Activated T-cell treated with anti-CD3 and anti-CD28 coated beads, Interleukin-2, amount 50 U/mL, for 1 hour (primary cell): ENCODE measurements around the gene MGAT4A.
"Not testable (repeated sequence)": the region's sequence is repeated elsewhere in the genome, so short reads cannot be mapped to it uniquely, and the experiment has no call there.

Experiments
- DNase-seq: peaks from one replicate; pipeline ENCODE4 v3.0.0-alpha.2; 2020

The MGAT4A gene

DNA sequence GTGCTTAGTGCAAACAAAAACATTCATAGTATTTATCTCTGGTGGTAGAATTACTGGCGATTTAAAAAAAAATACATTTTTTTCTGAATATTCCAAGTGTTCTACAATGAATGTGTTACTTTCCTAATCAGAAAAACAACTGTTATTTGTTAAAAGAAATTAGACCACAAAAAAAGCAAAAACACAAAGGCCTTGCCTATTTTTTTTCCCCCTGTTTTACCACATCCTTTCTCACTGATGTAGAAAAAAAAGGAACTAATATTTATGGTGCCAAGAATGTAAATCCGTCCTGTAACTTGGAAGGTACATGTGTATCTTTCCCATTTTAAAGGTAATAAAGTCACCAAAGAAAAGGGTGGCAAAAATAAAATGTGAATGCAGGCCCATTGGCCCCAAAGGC is 28.4 kb upstream of the MGAT4A start:
- DNase-seq: no peak

GRCh38 chr2:98757904-98758421 is 27.0 kb upstream of the MGAT4A start:
- peak; percentile 63 for DNase-seq

GRCh38 chr2:98753801-98754200 is 22.9 kb upstream of the MGAT4A start:
- no peak for DNase-seq

GRCh38 chr2:98752711-98753110 is 21.8 kb upstream of the MGAT4A start:
- DNase-seq: not testable (repeated sequence)

DNA sequence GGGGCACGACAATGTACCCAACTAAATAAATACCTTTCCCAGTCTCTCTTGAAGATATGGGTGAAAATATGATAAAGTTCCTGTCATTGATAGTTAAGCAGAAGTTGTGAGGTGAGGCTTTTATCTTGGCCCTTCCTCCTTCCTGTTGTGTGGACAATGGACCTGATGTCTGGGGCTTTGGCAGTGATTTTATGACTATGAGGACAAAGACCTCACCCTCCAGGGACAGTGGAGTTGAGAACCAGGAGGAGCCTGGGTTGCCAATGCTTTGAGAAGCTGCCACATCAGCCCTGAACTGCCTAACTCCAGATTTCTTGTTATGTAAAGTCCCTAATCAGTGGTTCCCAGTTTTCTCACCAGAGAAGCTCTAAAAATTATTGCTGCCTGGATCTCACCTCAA is 20.8 kb upstream of the MGAT4A start:
- DNase-seq: no peak

DNA sequence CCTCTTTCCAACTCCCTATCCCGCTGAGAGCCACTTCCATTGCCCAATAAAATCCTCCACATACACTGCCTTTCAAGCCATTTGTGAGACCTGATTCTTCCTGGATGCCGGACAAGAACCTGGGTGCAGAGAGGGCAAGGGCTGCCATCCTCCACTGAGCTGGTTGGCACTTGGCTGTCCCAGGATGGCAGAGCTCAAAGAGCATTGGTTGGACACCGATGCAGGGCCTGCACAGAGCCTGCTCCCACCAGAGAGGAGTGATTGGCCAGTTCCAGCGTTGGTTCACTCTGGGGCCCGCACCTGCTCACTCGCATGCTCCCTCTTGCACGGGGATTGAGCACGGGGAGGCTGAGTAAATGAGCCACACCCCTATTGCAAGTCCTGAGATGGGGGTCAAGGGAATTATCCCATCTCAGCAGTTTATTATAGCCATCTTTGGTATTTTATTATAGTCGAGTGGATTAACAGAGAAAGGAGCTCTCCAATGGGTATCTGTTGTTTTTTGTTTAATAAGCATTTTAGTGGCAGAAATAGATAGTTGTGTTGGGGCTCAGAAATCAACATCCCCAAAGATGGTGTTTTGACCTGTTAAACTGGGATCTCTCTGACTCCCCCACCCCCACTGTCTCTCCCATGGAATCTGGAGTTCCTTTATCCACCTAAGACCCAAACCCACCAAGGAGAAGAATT is 19.8 kb upstream of the MGAT4A start:
- no peak for DNase-seq

- DNase-seq: no peak
Observed at GRCh38 chr2:98749066-98749450, 18.1 kb upstream of the MGAT4A start.

- DNase-seq: no peak
Observed at GRCh38 chr2:98748292-98749065, 17.5 kb upstream of the MGAT4A start.

- DNase-seq: no peak
Observed at GRCh38 chr2:98747888-98748287, 17.0 kb upstream of the MGAT4A start.

DNA sequence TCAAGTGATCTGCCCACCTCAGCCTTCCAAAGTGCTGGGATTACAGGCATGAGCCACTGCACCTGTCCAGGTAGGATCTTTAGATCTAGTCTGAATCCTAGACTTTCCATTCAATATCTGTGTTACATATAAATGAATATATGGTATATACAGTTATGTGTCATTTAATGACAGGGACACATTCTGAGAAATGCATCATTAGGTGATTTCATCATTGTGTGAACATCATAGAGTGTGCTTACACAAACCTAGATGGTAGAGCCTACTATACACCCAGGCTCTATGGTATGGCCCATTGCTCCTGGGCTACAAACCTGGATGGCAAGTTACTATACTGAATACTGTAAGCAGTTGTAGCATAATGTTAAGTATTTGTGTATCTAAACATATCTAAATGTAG is 15.5 kb upstream of the MGAT4A start:
- DNase-seq: no peak

DNA sequence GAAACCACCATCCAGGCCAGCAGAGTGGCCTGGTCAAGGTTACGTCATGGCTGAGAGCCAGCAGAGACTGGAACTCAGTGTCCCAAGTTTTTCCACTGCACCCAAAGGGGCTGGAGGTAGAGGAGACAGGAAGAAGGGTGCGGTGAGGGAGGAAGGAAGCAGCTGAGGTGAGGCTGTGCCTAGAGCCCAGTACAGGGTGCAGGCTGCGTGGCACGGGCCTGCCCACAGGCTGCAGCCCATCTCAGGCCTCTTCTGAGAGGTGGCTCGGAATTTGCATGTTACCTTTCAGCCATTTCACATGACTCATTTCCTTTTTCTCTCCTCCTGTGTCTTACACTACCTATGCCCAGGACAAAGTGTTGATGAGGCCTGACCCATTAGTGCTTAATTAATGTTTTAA is 13.7 kb upstream of the MGAT4A start:
- no peak for DNase-seq

DNA sequence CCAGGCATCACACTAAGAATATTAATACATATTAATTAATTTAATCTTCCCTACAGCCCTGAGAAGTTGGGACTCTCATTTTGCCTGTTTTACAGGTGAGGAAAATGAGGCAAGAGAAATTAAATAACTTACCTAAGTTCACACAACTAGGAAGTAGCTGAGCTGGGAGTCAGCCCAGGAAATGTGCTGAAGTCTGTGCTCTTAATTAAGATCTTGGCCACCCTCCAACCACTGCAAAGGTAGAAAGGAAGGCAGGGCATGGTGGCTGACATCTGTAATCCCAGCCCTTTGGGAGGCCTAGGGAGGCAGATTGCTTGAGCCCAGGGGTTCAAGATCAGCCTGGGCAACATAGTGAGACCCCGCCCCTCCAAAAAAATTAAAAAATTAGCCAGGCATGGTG is 12.9 kb upstream of the MGAT4A start:
- DNase-seq: no peak

- DNase-seq: no peak
Observed at GRCh38 chr2:98739020-98739419, 8.1 kb upstream of the MGAT4A start.

- DNase-seq: no peak
Observed at GRCh38 chr2:98738304-98738703, 7.4 kb upstream of the MGAT4A start.

DNA sequence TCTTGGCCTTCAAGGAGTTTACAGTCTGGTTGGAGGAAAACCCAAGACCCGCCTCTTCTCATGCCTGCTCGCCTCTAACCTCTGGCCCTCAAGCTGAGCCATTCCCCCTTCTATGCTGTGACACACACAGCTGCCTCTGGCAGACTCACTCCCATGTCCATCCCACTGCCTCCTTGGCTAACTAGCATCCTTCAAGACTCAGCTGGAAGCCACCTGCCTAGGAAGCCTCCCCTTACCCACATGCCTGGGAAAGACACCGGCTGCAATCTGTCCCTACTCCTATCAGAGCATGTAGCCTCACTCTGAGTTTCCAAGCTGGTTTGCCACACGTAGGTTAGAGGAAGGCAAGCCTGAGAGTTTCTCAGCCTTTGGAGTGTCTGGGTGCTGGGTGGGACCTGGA is 6.9 kb upstream of the MGAT4A start:
- no peak for DNase-seq

DNA sequence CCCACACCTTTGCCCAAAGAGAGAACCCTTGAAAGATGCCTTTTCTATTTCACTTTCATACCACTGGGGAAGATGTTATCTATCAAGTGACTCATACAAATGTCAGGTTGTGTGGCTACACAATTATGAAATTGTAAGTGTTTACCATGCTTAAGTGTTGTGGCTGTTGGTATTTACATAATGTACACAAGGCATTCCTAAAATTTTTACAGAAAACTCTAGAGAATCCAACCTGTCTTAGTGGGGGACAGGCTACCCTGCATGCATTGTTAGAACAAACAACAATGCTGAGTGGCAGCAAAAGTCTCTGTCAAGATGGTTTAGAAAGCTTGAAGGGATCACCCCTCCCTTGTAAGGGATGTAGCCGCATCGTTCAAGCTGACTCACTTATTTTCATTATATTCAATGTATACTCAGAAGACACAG is 5.5 kb upstream of the MGAT4A start:
- DNase-seq: no peak

GRCh38 chr2:98734823-98735260 is 3.9 kb upstream of the MGAT4A start:
- no peak for DNase-seq

DNA sequence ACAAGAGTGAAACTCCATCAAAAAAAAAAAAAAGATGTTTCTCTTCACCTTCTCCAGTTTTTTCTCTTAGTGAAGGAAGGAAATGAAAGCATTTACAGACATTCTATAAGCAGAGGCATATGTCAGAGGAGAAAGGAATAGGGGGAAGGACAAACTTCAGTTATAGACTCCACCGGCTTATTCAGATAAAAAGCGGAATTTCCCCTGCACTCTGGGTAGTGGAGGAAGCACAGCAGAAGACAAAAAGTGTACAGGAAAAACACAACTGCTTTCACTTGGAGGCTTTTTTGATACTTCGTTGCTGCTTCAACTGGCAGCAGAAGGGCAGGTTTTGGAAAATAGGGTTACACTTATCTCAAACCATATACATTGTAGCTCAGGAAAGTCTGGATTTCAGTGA is 3.2 kb upstream of the MGAT4A start:
- DNase-seq: no peak

DNA sequence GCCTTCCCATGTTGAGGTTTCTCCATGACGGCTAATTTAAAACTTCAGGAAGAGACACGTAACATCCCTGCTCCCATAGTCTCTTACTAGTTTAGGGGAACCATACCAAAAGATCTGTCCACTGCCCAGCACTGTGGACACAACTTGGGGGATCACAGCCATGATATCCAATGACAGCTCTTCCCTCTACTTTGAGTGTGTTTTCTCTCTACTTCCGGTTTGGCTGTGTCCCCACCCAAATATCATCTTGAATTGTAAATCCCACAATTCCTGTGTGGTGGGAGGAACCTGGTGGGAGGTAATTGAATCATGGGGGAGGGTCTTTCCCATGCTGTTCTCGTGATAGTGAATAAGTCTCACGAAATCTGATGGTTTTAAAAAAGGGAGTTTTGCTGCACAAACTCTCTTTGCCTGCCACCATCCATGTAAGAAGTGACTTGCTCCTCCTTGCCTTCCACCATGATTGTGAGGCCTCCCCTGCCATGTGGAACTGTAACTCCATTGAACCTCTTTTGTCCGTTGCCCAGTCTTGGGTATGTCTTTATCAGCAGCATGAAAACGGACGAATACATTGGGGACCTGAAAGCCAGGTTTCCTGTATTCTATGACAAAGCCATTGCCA is 1.6 kb upstream of the MGAT4A start:
- DNase-seq: no peak

- no peak for DNase-seq
Observed at GRCh38 chr2:98731894-98732349, 990 bp upstream of the MGAT4A start.

- DNase-seq: no peak
Observed at GRCh38 chr2:98730707-98731040, 258 bp downstream of the MGAT4A start.

DNA sequence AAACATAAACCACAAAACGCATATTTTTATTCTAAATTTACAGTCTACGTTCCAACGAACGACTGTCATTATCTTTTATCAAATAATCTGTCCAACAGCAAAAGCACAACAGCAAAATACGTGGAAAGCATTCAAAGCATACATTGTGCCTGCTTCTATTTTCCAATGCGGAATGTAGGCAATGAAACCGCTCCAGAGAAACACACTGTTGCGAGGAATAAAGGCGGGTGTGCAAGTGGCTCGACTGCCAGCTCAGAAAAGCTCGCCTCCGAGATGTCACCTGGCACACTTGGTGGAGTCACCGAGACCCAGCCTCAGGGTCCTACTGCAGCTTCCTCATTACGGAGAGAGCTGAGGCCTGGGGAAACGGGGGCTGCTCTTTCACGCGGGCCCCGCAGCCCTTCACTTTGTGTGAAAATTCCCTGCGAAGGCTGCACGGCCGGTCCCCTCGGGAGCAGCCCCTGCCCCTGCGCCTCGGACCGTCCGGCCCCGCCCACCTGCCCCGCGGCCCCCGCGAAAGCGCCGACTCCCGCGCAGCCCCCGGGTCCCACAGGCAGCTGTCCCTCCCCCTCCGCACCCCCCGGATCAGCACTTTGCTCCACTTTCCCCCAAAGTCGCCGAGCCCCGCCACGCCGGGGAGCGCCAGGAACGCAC is 752 bp downstream of the MGAT4A start:
- DNase-seq: peak; percentile 67

- no peak for DNase-seq
Observed at GRCh38 chr2:98729652-98730051, 1.3 kb downstream of the MGAT4A start.
